Measurements from ENCODE around the gene NRBF2.

DNA sequence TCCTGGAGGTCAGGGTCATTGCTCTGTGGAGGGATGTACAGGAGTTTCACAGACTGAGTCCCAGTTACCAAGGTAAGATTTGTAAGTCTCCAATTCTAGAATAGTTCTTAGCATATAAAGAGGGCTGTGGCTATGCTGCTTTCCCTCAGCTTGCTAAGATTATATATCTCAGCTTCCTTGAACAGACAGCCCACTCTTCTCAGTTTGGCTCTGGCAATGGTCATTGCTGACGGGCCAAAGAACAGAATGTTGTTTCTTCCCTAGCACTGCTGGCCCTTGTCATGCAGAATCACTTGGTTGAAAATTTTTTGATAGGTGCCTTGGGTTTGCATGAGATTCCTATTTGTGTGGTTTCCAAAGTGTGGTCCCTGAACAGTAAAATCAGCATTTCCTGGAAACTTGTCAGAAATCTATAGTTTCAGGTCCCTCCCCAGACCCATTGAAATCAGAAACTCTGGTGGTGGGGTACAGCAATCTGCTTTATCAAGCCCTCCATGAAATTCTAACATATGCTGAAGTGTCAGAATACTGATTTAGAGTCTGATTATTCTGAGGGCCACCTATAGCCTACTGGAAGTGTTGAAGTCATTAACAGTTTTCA is 38.2 kb downstream of the NRBF2 start:
- TF ChIP-seq, protein P1, sequence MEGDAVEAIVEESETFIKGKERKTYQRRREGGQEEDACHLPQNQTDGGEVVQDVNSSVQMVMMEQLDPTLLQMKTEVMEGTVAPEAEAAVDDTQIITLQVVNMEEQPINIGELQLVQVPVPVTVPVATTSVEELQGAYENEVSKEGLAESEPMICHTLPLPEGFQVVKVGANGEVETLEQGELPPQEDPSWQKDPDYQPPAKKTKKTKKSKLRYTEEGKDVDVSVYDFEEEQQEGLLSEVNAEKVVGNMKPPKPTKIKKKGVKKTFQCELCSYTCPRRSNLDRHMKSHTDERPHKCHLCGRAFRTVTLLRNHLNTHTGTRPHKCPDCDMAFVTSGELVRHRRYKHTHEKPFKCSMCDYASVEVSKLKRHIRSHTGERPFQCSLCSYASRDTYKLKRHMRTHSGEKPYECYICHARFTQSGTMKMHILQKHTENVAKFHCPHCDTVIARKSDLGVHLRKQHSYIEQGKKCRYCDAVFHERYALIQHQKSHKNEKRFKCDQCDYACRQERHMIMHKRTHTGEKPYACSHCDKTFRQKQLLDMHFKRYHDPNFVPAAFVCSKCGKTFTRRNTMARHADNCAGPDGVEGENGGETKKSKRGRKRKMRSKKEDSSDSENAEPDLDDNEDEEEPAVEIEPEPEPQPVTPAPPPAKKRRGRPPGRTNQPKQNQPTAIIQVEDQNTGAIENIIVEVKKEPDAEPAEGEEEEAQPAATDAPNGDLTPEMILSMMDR (IDR thresholded peaks at IDR 0.05; ENCODE audit: low read length) = no peak
- no peak for TF ChIP-seq EZH2 (IDR thresholded peaks at IDR 0.05; ENCODE audit: borderline replicate concordance, low read length)
